GM18909 (cell line): Measurements from ENCODE around the gene ZNF592.

Experiments
- ATAC-seq: cut with Tn5 transposase; IDR thresholded peaks from one replicate; pipeline ENCODE4 v1.9.1; 2021; ENCODE audit warnings: mild to moderate bottlenecking; ENCODE audit not compliant: unreplicated experiment, poor library complexity

Gene ZNF592

GRCh38 chr15:84823282-84823878, 75.0 kb downstream of the ZNF592 start:
- ATAC-seq: no peak

GRCh38 chr15:84824260-84825007, 76.0 kb downstream of the ZNF592 start:
- no peak for ATAC-seq

- no peak for ATAC-seq
Measured at GRCh38 chr15:84826369-84826823, 78.0 kb downstream of the ZNF592 start.

- ATAC-seq: no peak
Measured at GRCh38 chr15:84827246-84827645, 78.9 kb downstream of the ZNF592 start.

GRCh38 chr15:84828086-84828908, 79.9 kb downstream of the ZNF592 start:
- ATAC-seq: no peak

- no peak for ATAC-seq
Measured at GRCh38 chr15:84829428-84829827, 81.0 kb downstream of the ZNF592 start.

GRCh38 chr15:84830036-84830435, 81.6 kb downstream of the ZNF592 start:
- no peak for ATAC-seq

GRCh38 chr15:84831028-84831427, 82.6 kb downstream of the ZNF592 start:
- no peak for ATAC-seq

- no peak for ATAC-seq
Measured at GRCh38 chr15:84831613-84832012, 83.2 kb downstream of the ZNF592 start.

GRCh38 chr15:84832448-84833040, 84.2 kb downstream of the ZNF592 start:
- ATAC-seq: no peak

- ATAC-seq: no peak
Measured at GRCh38 chr15:84833447-84834228, 85.2 kb downstream of the ZNF592 start.

- no peak for ATAC-seq
Measured at GRCh38 chr15:84834229-84834955, 86.0 kb downstream of the ZNF592 start.

GRCh38 chr15:84834969-84835368, 86.6 kb downstream of the ZNF592 start:
- no peak for ATAC-seq

GRCh38 chr15:84835661-84836337, 87.4 kb downstream of the ZNF592 start:
- no peak for ATAC-seq

GRCh38 chr15:84836844-84837243, 88.5 kb downstream of the ZNF592 start:
- no peak for ATAC-seq

- ATAC-seq: no peak
Measured at GRCh38 chr15:84839714-84840113, 91.3 kb downstream of the ZNF592 start.

GRCh38 chr15:84840255-84840654, 91.9 kb downstream of the ZNF592 start:
- ATAC-seq: no peak

- no peak for ATAC-seq
Measured at GRCh38 chr15:84840741-84841429, 92.5 kb downstream of the ZNF592 start.
